NCI-H69 (cell line): ENCODE results near the gene DOCK2.

Experiments used
- DNase-seq: peaks from one replicate; lab custom pipeline; 2025; lab: John Stamatoyannopoulos, UW

DOCK2 gene

GRCh38 chr5:170095646-170096045 is 458.6 kb downstream of the DOCK2 start:
- peak; percentile 27 for DNase-seq

DNA sequence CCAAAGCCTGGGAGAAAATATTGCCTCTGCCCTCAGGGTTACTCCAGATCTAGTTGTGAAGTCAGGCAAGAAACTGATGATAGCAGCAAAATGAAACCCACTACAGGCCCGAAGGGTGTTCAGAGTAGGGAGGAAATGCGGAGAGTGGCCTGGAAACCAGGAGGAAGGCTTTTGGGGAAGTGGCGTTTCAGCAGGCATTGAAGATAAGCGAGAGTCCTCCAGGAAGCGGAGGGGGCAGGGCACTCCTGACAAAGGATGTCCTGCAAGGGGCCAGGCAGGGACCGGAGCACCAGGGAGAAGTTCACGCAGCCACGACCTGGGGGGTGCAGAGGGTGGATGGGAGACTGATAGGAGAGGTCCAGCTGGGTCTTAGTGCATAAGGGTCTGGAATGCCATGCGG is 460.9 kb downstream of the DOCK2 start:
- no peak for DNase-seq

DNA sequence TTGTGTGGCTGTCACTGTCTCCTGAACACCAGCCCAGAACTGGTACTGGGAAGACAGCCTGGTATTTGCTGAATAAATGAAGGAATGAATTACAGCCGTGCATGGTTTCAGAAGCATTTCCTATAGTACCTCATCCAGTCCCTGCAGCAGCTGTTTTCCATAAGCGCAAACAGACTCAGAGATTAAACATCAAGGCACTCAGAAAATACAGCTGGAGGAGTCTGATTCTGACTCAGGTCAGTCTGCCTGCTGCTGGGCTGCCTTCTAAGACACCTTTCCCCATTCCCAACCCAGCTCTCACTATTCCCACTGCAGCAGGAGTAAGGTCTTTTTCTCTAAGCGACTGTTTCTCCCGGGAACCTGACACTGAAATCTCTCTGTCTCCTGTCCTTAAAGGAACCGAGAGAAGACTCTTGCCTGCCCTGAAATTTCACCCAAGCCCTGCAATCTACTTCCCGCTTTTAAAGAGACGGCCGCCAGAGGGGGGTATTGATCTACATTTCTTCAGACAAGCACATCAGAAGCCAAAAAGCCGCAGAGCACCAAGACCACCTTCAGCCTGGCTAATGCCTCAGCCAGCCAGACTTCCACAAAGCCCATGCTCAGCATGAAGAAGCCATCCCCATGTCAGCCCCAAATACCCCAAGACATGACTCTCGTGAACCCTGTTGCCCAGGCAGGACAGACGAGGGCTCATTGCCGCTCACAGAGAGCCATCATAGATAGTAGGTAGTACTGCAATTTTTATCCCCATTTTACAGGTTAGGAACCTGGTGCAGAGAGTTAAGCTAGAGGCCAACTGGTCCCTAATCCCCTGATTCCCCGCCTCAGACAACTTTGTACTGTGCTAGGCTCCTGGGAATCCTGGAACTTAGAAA is 463.2 kb downstream of the DOCK2 start:
- DNase-seq, result peak; percentile 88

- no peak for DNase-seq
Measured at GRCh38 chr5:170103447-170103846, 466.4 kb downstream of the DOCK2 start.

DNA sequence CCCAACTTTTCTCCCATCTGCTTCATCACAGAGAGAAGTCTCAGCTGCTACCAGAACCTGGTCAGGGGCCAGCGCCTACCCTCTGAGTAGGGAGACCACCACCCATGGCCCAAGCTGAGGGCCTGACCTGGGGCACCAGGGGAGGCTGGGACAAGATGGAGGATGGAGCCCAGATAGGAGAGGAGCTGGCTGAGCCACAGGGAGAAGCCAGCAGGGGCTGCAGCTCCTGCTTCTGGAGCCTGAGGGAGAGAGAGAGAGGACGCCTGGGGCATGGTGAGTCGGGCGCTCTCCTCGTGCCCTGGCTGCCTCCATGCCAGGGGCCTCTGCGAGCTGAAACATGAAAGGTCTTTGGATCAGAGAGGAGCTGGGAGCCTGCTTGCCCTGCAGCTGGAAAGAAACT is 467.2 kb downstream of the DOCK2 start:
- no peak for DNase-seq

DNA sequence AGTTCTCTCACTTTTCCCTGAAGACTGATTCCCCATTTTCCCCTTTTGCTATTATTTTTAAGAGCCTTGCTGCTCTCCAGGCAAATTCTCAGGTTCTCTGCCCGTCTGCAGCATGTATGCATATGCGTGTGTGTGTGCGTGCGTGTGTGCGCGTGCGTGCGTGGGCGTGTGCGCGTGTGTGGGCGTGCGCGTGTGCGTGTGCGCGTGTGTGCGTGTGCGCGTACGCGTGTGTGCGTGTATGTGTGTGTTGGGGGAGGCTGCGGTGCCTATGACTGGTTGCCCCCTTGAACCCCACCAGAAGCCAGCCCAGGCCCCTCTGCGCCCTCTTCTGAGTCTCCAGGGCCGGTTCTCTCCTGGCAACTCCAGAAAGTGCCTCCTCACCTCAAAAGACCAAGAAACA is 467.6 kb downstream of the DOCK2 start:
- no peak for DNase-seq

GRCh38 chr5:170105642-170106611 is 468.9 kb downstream of the DOCK2 start, which contains the start of gene FOXI1:
Gene FOXI1, plus strand, starts transcription at chr5:170105897. Its CDS starts 61 bp downstream, at chr5:170105958.
- peak; percentile 91 for DNase-seq

DNA sequence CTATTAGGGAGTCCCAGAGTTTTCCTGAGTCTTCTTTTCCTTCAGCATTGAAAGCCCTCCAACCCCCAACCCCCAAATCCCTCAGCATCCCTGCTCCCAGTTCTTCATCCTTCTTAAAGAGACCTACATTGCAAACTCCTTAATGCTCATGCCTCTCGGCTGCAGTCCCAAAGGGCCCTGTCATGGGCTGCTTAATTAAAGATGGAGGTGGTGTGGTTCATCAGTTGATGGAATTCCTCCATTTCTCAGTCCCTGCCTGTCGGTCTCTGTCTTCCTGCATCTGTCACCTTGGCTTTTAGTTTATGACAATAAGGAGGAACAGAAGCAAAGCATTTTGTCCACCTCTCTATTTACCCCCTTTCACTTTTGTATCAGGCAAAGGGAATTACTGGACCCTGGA is 470.6 kb downstream of the DOCK2 start:
- DNase-seq, result no peak

DNA sequence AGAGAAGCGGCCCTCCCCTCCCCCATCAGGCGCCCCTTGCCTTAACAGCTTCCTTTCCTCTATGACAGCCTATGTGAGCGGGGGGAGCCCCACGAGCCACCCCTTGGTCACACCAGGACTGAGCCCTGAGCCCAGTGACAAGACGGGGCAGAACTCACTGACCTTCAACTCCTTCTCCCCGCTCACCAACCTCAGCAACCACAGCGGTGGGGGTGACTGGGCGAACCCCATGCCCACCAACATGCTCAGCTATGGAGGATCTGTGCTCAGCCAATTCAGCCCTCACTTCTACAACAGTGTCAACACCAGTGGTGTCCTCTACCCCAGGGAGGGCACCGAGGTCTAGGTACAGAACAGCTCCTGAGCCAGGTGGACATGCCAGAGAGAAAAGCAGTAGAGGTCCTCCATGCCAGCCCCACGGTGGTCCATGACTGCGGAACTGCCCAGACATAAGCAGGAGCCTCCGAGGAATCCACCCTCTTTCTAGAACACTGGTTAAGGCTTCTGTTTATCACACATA is 471.3 kb downstream of the DOCK2 start:
- no peak for DNase-seq

DNA sequence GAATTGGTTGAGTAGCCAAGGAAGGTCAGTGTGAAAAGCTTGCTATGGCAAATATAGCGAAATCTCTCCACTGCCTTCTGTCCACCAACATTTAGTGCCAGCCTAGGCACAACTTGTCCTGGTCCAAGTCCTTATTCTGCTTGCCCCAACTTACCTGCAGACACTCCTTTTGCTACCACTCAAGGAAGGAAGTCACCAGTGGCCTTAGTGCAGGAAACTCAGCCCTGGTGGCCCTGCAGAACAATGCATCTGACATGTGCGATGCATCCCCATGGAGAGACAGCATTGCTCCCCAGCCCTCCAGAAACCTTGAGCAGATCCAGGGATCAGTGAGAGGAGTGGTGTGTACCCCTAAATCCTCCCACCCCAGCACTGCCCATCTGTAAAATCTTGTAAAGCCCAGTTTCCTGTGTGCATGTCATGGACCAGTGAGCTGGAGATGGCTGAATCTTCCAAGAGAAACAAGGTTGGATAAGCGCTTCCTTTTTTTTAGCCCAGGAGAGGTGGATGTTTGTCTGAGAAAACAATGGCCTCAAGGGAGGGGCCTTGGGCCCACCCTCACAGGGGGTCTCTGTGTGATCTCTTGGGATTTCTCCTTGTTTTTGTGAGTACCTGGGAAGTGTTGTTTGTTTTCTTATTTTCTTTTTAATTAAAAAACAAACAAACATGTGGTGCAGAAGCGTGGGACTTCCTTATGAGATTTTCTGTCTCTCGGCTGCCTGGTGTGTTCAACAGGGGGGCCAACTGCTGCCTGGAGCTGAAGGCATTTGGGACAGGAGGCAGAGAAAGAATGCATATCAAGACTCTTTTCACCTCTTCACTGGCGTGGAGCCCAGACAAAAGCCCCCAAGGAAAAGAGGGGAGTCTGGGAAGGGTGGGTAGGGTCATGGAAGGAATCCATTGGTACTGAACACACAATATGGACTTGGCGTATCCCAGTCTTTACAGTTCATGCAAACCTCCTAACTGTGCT is 472.3 kb downstream of the DOCK2 start:
- peak; percentile 17 for DNase-seq

DNA sequence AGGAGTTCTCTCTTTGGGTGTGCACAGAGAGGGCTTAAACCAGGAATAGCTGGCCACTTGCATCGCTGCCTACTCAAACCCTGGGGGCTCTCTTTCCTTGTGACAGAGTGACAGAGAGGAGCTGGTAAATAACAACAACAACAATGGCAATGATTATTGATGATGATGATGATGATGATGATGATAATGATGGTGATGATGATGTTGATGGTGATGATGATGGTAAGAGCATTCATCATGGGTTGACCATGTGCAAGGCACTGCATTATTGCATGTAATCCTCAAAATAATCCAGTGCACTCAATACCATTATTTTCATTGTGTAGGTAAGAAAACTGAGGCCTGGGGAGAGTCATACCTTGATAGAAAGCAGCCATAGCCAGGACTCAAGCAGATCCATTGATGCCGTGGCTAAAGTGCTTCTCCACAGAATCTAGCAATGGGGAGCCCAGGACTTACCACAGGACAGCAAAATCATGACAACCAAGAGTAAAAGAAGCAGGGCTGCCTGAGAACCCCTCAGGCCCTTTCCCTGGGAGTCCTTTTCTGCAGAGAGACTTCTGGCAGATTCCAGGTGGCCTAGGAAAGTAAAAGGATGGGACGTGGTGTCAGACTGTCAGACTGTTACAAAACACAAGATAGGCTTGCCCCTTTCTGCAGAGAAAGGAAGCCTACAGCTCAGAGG is 473.5 kb downstream of the DOCK2 start:
- DNase-seq, result no peak

GRCh38 chr5:170111088-170111785 is 474.2 kb downstream of the DOCK2 start:
- peak; percentile 60 for DNase-seq

DNA sequence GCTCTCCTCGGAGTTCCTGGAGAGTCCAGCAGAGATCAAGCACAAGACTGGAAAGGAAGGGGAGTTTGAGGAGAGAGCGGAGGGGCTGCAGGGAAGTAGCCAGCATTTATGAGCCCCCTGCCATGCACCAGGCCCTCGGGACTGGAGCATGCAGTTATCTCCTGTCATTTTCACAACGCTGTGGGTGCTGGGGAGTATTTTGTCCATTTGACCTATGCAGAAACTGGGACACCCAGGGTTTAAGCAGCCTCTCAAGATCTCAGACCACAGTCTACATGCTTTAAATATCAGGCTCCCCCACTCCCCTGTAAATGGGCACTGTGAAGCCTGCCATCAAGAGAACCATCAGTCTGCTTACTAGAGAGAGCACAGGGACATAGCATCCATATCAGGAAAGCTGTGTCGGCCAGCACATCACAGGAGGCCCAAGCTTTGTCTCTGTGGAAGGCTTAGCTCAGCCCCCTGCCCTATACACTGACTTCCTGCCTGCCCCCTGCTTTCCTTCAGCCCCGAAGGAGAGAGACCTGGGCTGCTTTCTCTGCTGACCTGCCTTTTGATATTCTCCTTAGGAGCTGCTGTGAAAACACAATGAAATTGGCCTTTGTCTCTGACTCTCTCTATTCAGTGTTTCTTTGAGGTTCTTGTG is 475.9 kb downstream of the DOCK2 start:
- DNase-seq, result no peak

GRCh38 chr5:170113522-170113900 is 476.4 kb downstream of the DOCK2 start:
- no peak for DNase-seq

DNA sequence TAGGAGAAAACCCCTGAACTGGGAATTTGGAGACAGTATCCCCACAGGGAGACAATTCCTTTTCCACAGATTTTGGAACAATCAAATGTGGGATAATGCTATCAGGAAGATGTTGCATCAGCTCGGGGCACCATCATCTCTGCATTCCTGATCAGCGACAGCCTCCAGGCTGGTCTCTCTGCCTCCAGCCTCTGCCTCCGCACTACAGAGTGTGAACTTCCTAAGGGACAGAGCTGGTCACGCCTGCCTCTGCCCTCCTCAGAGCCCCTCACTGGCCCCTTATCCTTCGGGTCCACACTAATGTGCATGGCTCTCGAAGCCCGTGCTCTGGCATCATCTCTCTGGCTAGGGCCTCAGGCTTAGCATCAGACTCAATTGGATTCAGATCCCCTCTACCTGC is 477.2 kb downstream of the DOCK2 start:
- DNase-seq, result no peak

- no peak for DNase-seq
Measured at GRCh38 chr5:170115925-170116324, 478.9 kb downstream of the DOCK2 start.

GRCh38 chr5:170117736-170118135 is 480.7 kb downstream of the DOCK2 start:
- DNase-seq, result no peak

GRCh38 chr5:170120576-170120975 is 483.5 kb downstream of the DOCK2 start:
- DNase-seq, result no peak

DNA sequence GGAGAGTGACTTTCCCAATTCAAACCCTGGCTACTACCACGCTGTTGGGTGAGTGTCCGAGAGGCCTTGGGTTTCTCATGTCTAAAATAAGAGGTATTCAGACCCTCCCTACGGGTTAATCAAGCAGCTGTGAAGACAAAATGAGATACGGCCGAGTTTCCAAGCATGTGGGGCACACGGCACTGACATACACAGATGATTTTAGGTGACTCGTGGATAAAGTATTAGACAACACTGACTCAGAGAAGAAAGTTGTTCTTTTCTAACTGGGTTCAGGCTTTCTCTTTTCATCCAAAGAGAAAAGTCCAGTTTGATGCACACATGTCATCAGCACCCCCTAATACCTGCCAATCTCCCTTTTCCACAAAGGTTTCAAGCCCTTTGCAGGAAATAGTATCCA is 484.2 kb downstream of the DOCK2 start:
- DNase-seq, result no peak

DNA sequence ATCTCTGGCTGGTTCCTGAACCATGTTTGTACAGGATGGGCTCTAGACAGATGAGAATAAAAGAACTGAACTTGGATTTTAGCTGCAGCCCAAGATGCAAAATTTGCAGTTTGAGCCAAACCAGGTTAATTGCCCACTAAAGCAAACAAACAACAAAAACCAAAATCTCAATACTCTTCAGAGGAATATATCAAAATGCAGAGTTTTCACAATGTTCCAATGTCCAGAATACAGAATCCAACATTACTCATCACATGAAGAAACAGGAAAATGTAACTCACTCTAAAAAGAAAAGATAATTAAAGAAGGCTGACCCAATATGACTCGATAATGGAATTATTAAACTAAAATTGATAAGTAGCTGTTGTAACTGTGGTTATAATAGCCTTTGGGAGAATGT is 489.0 kb downstream of the DOCK2 start:
- DNase-seq, result no peak
